ENCODE data around the gene KCND2.

DNA sequence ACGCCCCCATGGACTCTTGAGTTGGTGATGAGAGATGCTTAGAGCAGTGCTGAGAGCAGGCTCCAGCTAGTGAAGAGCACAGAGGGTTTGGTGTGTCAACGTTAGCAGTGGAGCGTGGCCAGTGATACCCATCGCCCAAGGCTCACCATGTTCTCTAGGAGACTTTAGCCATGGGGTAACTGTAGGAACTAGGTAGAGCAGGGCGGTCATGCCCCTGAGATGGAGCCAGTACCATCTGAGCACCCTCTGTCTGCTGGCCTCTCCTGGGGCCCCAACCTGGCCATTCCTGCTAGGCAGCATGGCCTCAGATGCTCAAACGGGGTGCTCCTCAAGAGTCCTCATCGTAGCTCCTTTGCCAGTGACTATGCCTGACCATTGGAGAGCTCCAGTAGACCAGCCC is 179.7 kb downstream of the KCND2 start:
- TF ChIP-seq, protein P1, sequence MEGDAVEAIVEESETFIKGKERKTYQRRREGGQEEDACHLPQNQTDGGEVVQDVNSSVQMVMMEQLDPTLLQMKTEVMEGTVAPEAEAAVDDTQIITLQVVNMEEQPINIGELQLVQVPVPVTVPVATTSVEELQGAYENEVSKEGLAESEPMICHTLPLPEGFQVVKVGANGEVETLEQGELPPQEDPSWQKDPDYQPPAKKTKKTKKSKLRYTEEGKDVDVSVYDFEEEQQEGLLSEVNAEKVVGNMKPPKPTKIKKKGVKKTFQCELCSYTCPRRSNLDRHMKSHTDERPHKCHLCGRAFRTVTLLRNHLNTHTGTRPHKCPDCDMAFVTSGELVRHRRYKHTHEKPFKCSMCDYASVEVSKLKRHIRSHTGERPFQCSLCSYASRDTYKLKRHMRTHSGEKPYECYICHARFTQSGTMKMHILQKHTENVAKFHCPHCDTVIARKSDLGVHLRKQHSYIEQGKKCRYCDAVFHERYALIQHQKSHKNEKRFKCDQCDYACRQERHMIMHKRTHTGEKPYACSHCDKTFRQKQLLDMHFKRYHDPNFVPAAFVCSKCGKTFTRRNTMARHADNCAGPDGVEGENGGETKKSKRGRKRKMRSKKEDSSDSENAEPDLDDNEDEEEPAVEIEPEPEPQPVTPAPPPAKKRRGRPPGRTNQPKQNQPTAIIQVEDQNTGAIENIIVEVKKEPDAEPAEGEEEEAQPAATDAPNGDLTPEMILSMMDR (IDR thresholded peaks at IDR 0.05; ENCODE audit: low read depth, low read length, poor library complexity, severe bottlenecking) = no peak
- no peak for TF ChIP-seq EZH2phosphoT487 (IDR thresholded peaks at IDR 0.05; ENCODE audit: borderline replicate concordance, low read length)

Measured in DOHH2 (cell line).